ENCODE results near the gene SRSF1. TPM values are rescaled to one million over a fixed set of nuclear protein-coding genes. Genes with fewer than 3 reads are reported as not detected.

SRSF1 gene
- 174 and 277 TPM in 2 replicates for total RNA-seq

GRCh38 chr17:58006924-58007780, at the start of gene SRSF1:
TSS of gene SRSF1 (minus strand) at chr17:58007246. CDS start at chr17:58007137, 109 bp downstream.

GRCh38 chr17:57987581-57988300, 19.3 kb downstream of the SRSF1 start, which contains the start of gene VEZF1:
TSS of gene VEZF1 (minus strand) at chr17:57988254. CDS start at chr17:57988111, 143 bp downstream.

DNA sequence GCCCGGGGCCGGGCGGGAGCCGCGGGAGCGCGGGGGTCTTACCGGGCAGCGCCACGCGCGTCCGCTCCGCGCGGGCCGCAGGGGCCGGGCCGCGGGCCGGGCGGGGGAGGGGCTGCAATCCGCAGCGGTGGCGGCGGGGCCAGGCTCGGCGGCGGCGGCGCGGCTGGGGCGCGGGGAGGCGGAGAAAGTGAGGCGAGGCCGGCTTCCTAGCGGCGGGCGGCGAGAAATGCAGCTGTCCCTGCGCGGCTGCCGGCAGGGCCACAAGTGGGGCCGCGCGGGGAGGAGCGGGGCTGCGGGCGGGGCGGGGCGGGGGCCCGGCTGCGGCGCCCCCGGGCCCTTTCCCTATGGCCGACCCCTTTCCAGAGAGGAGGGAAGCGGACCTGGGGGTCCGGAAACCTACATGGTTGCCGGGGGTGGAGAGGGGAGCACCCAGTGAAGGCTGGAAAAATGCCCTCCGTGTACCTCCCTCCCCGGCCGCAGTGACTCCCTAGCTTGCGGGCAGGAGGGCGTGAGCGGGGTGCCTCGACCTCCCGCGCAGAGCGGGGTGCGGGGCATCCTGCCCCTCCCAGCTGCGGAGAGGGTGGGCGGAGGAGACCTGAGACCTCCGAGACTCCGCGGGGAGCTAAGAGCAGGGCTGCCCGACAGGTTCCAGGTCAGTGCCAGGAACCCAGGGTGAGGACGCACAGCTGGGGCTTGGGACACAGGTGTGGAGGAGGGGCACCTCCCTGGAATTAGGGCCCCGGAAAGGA, 51.7 kb downstream of the SRSF1 start, which contains the start of gene CUEDC1:
Gene CUEDC1, minus strand, starts transcription at position 230 of the 749 bp plus-strand sequence. CDS start 69,848 bp downstream, outside the sequence.

Small RNA genes lying within 50 kb of the gene (small RNA-seq; reads per million reads assigned to genes)
- gene AC015813.4: not detected

Other genes starting within 250 kb of the SRSF1 start
- 9.0 and 22.6 TPM in 2 replicates for gene MRPS23, start 157.2 kb downstream of the SRSF1 start, total RNA-seq
- 21.7 and 28.7 TPM in 2 replicates for gene CUEDC1, start 51.8 kb downstream of the SRSF1 start, total RNA-seq
- gene VEZF1, start 19.0 kb downstream of the SRSF1 start, total RNA-seq: 63.2 and 75.8 TPM in 2 replicates
- 12.4 and 15.3 TPM in 2 replicates for gene DYNLL2, start 76.2 kb upstream of the SRSF1 start, total RNA-seq
- not detected in 2 replicates for gene OR4D1, start 141.1 kb upstream of the SRSF1 start, total RNA-seq
- not detected in 2 replicates for gene OR4D2, start 159.7 kb upstream of the SRSF1 start, total RNA-seq
- not detected in 2 replicates for gene EPX, start 185.5 kb upstream of the SRSF1 start, total RNA-seq
- gene MKS1, start 212.0 kb upstream of the SRSF1 start, total RNA-seq: 13.4 and 18.8 TPM in 2 replicates
- gene LPO, start 231.3 kb upstream of the SRSF1 start, total RNA-seq: not detected in 2 replicates